K562 (cell line): Measurements from ENCODE around the gene RBBP7. TPM values are rescaled to one million over a fixed set of nuclear protein-coding genes. Genes with fewer than 3 reads are reported as not detected.
A peak's percentile ranks its signal among the peaks of the same experiment; 100 is the strongest.

ENCODE experiments used
- BDP1 ChIP-seq: IDR thresholded peaks from 3 replicates; pipeline ENCODE4 v1.6.1; 2011; ENCODE audit not compliant: insufficient read length, insufficient read depth
- BRD9 ChIP-seq: fragments of 450-650 bp; IDR thresholded peaks from 2 replicates; pipeline ENCODE4 v1.6.1; 2018; ENCODE audit warnings: low read depth; ENCODE audit not compliant: partially characterized antibody
- DDX20 ChIP-seq: fragments of 450-650 bp; IDR thresholded peaks from 2 replicates; pipeline ENCODE4 v1.6.1; 2016; ENCODE audit warnings: missing genetic modification characterization, low read depth, mild to moderate bottlenecking, missing compliant biosample characterization, moderate library complexity
- DLX4 ChIP-seq: fragments of 250-450 bp; sonication (Bioruptor Pico); IDR thresholded peaks from 2 replicates; pipeline ENCODE4 v1.6.1; 2021; ENCODE audit warnings: mild to moderate bottlenecking
- ETV1 ChIP-seq: fragments of 450-650 bp; conservative IDR thresholded peaks from 2 replicates; pipeline ENCODE4 v1.6.1; 2016; ENCODE audit warnings: missing genetic modification characterization, control low read depth, low read depth, missing compliant biosample characterization
- FOXM1 ChIP-seq, 2 experiments: fragments of 450-650 bp in 1 of 2; sonication (generic) in 1 of 2; formaldehyde crosslinking in 1 of 2; IDR thresholded peaks; 2 replicates each; pipeline versions ENCODE4 v1.6.1 to v1.9.0; 2017 to 2022; ENCODE audit warnings: low read depth in 2 of 2, mild to moderate bottlenecking in 2 of 2, missing genetic modification reagents in 1 of 2, moderate library complexity in 1 of 2
- HES1 ChIP-seq: fragments of 450-650 bp; IDR thresholded peaks from 2 replicates; pipeline ENCODE4 v1.6.1; 2016; ENCODE audit warnings: low read depth, mild to moderate bottlenecking, moderate library complexity
- KHSRP ChIP-seq: fragments of 450-650 bp; IDR thresholded peaks from 2 replicates; pipeline ENCODE4 v1.6.1; 2017
- MBD2 ChIP-seq: sonication (generic); IDR thresholded peaks from 2 replicates; pipeline ENCODE4 v1.6.1; 2016; ENCODE audit warnings: low read depth, borderline replicate concordance
- MTA1 ChIP-seq: fragments of 450-650 bp; IDR thresholded peaks from 2 replicates; pipeline ENCODE4 v1.6.1; 2017; ENCODE audit warnings: borderline replicate concordance
- NCOA1 ChIP-seq: fragments of 450-650 bp; IDR thresholded peaks from 2 replicates; pipeline ENCODE4 v1.6.1; 2016; ENCODE audit warnings: low read depth
- RBM22 ChIP-seq: fragments of 200-400 bp; formaldehyde crosslinking; IDR thresholded peaks from 2 replicates; pipeline ENCODE4 v1.6.1; 2018; ENCODE audit warnings: low read length, low read depth; ENCODE audit not compliant: poor library complexity, severe bottlenecking
- RUNX1 ChIP-seq: sonication (generic); IDR thresholded peaks from 2 replicates; pipeline ENCODE4 v1.6.1; 2016; ENCODE audit warnings: antibody characterized with exemption, low read depth
- SP2 ChIP-seq: IDR thresholded peaks from 2 replicates; pipeline ENCODE4 v1.6.1; 2011; ENCODE audit warnings: mild to moderate bottlenecking, low read depth, low read length, moderate library complexity; ENCODE audit not compliant: poor library complexity, severe bottlenecking; ENCODE audit errors: extremely low read depth
- SRF ChIP-seq, 2 experiments: fragments of 250-450, 450-650 bp in 1 of 2; sonication (Bioruptor Pico) in 1 of 2; sonication (generic) in 1 of 2; formaldehyde crosslinking; IDR thresholded peaks; 2 replicates each; pipeline versions ENCODE4 v1.5.0 to v1.5.1; 2020 to 2022; ENCODE audit warnings: mild to moderate bottlenecking in 1 of 2, missing genetic modification reagents in 1 of 2
- SRSF7 ChIP-seq: fragments of 200-400 bp; formaldehyde crosslinking; optimal IDR thresholded peaks from 2 replicates; pipeline ENCODE3; 2017; ENCODE audit warnings: mild to moderate bottlenecking, low read depth, low read length
- TCF7L2 ChIP-seq: fragments of 150-350 bp; IDR thresholded peaks from 2 replicates; pipeline ENCODE4 v1.6.1; 2016; ENCODE audit warnings: low read depth, mild to moderate bottlenecking, low read length, moderate library complexity
- XRCC4 ChIP-seq: IDR thresholded peaks from one replicate; pipeline ENCODE4 v1.6.1; 2011; ENCODE audit not compliant: insufficient read depth, insufficient read length; ENCODE audit errors: extremely low read depth
- ZFX ChIP-seq: sonication (generic); formaldehyde crosslinking; IDR thresholded peaks from 2 replicates; pipeline ENCODE4 v1.8.0; 2022; ENCODE audit warnings: mild to moderate bottlenecking, missing genetic modification reagents, moderate library complexity
- ZNF143 ChIP-seq: sonication (generic); formaldehyde crosslinking; IDR thresholded peaks from 2 replicates; pipeline ENCODE4 v1.9.0; 2022; ENCODE audit warnings: mild to moderate bottlenecking, missing genetic modification reagents
- polyA plus RNA-seq, 8 experiments: library from polyadenylated mRNA; depleted of rRNA in 4 of 8; stranded (reverse) in 5 of 8; unstranded in 3 of 8; fragments of >200 nt; fragmentation: Nextera tagmentation in 2 of 8; fragmentation: Illumina TruSeq in 1 of 8; extraction: Ambion mirVana in 2 of 8; extraction: Trizol in 1 of 8; gene quantifications; 2 replicates each; pipeline versions ENCODE4 v1.2.1 to v1.2.3, GENCODE V29; 2011 to 2014; ENCODE audit warnings: inconsistent platforms in 1 of 8, missing spikeins in 1 of 8
- total RNA-seq, 7 experiments: library from RNA; depleted of rRNA in 6 of 7; stranded (reverse); fragments of >200 nt in 6 of 7; fragmentation: Illumina TruSeq in 2 of 7; extraction: Trizol in 2 of 7; gene quantifications; 2 replicates each; pipeline versions ENCODE4 v1.2.1 to v1.2.3, GENCODE V29; 2011 to 2021; ENCODE audit warnings: low replicate concordance in 1 of 7
- TF ChIP-seq, protein P1 (sequence below), 2 experiments: fragments of 450-650 bp; IDR thresholded peaks; 2 replicates each; pipeline ENCODE4 v1.6.1; 2018; ENCODE audit warnings: mild to moderate bottlenecking in 2 of 2, low read depth in 1 of 2; ENCODE audit not compliant: partially characterized antibody in 2 of 2
- TF ChIP-seq, protein P2 (sequence below): fragments of 250-450 bp; sonication (Bioruptor Pico); IDR thresholded peaks from 2 replicates; pipeline ENCODE4 v1.5.0; 2021

RBBP7 gene
- total and polyA plus RNA-seq, 9 of the 15 experiments (the other 6 are each of a cell fraction or from before 2014, with no cell fraction given): 79.0 to 364 (median 182) TPM

DNA sequence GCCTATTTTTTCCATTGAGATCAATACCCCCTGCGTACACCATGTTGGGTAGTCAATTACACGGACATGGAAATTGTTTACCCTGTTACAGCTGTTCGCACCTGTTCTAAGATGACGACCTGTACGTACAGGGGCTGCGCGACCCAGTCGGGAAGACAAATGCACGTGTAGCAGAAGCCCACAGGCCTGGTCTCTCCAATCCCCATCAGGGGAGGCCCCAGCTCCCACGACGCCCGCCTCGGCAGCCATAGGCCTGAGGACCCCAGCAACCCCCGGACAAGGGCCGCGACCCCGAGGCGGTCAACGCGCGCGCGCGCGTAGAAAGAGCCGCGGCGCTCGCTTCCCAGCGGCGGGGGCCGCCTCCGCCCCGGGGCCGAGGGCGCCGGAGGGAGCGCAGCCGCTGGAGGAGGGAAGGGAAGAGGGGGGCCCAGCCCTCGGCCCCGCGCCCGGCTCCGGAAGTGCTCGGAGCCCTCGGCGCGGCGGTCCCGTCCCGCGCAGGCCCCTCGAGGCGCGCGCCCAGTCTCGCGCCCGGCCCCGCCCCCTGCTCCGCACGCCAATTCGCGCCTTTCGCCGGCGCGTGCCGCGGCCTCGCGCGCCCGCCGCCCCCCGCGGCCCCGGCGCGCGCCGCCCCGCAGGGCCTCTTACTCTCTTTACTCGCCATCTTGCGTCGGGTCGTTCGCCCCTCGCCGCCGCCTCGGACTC is 618 bp downstream of the RBBP7 start (continued):
- TF ChIP-seq, protein P1, sequence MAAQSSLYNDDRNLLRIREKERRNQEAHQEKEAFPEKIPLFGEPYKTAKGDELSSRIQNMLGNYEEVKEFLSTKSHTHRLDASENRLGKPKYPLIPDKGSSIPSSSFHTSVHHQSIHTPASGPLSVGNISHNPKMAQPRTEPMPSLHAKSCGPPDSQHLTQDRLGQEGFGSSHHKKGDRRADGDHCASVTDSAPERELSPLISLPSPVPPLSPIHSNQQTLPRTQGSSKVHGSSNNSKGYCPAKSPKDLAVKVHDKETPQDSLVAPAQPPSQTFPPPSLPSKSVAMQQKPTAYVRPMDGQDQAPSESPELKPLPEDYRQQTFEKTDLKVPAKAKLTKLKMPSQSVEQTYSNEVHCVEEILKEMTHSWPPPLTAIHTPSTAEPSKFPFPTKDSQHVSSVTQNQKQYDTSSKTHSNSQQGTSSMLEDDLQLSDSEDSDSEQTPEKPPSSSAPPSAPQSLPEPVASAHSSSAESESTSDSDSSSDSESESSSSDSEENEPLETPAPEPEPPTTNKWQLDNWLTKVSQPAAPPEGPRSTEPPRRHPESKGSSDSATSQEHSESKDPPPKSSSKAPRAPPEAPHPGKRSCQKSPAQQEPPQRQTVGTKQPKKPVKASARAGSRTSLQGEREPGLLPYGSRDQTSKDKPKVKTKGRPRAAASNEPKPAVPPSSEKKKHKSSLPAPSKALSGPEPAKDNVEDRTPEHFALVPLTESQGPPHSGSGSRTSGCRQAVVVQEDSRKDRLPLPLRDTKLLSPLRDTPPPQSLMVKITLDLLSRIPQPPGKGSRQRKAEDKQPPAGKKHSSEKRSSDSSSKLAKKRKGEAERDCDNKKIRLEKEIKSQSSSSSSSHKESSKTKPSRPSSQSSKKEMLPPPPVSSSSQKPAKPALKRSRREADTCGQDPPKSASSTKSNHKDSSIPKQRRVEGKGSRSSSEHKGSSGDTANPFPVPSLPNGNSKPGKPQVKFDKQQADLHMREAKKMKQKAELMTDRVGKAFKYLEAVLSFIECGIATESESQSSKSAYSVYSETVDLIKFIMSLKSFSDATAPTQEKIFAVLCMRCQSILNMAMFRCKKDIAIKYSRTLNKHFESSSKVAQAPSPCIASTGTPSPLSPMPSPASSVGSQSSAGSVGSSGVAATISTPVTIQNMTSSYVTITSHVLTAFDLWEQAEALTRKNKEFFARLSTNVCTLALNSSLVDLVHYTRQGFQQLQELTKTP (IDR thresholded peaks at IDR 0.05; ENCODE audit: low read depth in 1 of 2, partially characterized antibody in 2 of 2): no peak
- TF ChIP-seq ETV1 (tag): no peak
- TF ChIP-seq ZNF143: no peak
- TF ChIP-seq RBM22: no peak
- TF ChIP-seq MBD2: 0 out of 2 replicates have a peak, but pooled peaks have one; percentile 11
- no peak for TF ChIP-seq FOXM1 (IDR thresholded peaks at IDR 0.05; ENCODE audit: low read depth)
- TF ChIP-seq FOXM1 (CRISPR knock-in tag; IDR thresholded peaks at IDR 0.05; ENCODE audit: low read depth): no peak
- TF ChIP-seq MTA1: no peak
- TF ChIP-seq DDX20: no peak
- no peak for TF ChIP-seq BDP1
- TF ChIP-seq SRF (CRISPR knock-in tag; IDR thresholded peaks at IDR 0.05): no peak
- TF ChIP-seq SP2: no peak
- no peak for TF ChIP-seq BRD9
- TF ChIP-seq XRCC4: no peak
- no peak for TF ChIP-seq TCF7L2
- TF ChIP-seq SRSF7: no peak
- no peak for TF ChIP-seq KHSRP
- no peak for TF ChIP-seq NCOA1
- no peak for TF ChIP-seq HES1
- TF ChIP-seq, protein P2, sequence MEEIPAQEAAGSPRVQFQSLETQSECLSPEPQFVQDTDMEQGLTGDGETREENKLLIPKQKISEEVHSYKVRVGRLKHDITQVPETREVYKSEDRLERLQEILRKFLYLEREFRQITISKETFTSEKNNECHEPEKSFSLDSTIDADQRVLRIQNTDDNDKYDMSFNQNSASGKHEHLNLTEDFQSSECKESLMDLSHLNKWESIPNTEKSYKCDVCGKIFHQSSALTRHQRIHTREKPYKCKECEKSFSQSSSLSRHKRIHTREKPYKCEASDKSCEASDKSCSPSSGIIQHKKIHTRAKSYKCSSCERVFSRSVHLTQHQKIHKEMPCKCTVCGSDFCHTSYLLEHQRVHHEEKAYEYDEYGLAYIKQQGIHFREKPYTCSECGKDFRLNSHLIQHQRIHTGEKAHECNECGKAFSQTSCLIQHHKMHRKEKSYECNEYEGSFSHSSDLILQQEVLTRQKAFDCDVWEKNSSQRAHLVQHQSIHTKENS (CRISPR knock-in tag): no peak
- TF ChIP-seq DLX4 (CRISPR knock-in tag): no peak
- TF ChIP-seq RUNX1: no peak
- TF ChIP-seq ZFX (CRISPR knock-in tag): 0 out of 2 replicates have a peak, but pooled peaks have one; percentile 43
